IMR-90 (cell line): ENCODE measurements around the gene CA12. TPM values are rescaled to one million over a fixed set of nuclear protein-coding genes. Genes with fewer than 3 reads are reported as not detected.

Experiments
- ATAC-seq: fragments of 200-7000 bp; cut with Tn5 transposase; 2 replicates; pipeline ENCODE4 v1.9.1; 2020; ENCODE audit warnings: low read depth, mild to moderate bottlenecking, moderate library complexity
- BruUV-seq: library from RNA; stranded (reverse); fragments of 400-500 nt; replicated peaks from 2 replicates; lab custom pipeline; 2021; lab: Mats Ljungman, UMichigan
- CTCF ChIA-PET: fragments of 300-600 bp; formaldehyde crosslinking; extraction: SDS; loops from one replicate; lab custom pipeline; 2021; ENCODE audit warnings: antibody characterized with exemption; lab: Yijun Ruan, JAX
- POLR2A ChIA-PET: fragments of 300-600 bp; sonication (Branson Sonifier 250); formaldehyde crosslinking; loops from one replicate; lab custom pipeline; 2022; ENCODE audit warnings: antibody characterized with exemption; ENCODE audit not compliant: unreplicated experiment; lab: Charles Lee
- DNase-seq: peaks from one replicate; pipeline ENCODE4 v3.0.0; 2013
- H2AFZ ChIP-seq: replicated peaks from 2 replicates; pipeline ENCODE3; 2013; ENCODE audit warnings: low read length, mild to moderate bottlenecking; ENCODE audit not compliant: poor library complexity
- H2AK5ac ChIP-seq: 2 replicates; pipeline ENCODE4 v1.6.1; 2013; ENCODE audit warnings: low read depth, low read length, inconsistent platforms
- H2AK9ac ChIP-seq: replicated peaks from 2 replicates; pipeline ENCODE3; 2013; ENCODE audit warnings: mild to moderate bottlenecking, low read depth, low read length, moderate library complexity; ENCODE audit not compliant: poor library complexity
- H2BK120ac ChIP-seq: 2 replicates; pipeline ENCODE4 v1.6.1; 2013; ENCODE audit warnings: low read depth, low read length, inconsistent platforms
- H2BK15ac ChIP-seq: 3 replicates; pipeline ENCODE4 v1.6.1; 2013; ENCODE audit warnings: low read depth, low read length, inconsistent platforms
- H2BK20ac ChIP-seq: 2 replicates; pipeline ENCODE4 v1.6.1; 2013; ENCODE audit warnings: low read depth, mild to moderate bottlenecking, inconsistent platforms, low read length, moderate library complexity
- H2BK5ac ChIP-seq: 2 replicates; pipeline ENCODE4 v1.6.1; 2013; ENCODE audit warnings: mild to moderate bottlenecking, low read depth, low read length, inconsistent platforms; ENCODE audit not compliant: poor library complexity, severe bottlenecking
- H3K14ac ChIP-seq: replicated peaks from 2 replicates; pipeline ENCODE4 v1.6.1; 2013; ENCODE audit warnings: low read depth, low read length, inconsistent platforms
- H3K18ac ChIP-seq: 2 replicates; pipeline ENCODE4 v1.6.1; 2013; ENCODE audit warnings: low read depth, low read length, control low read depth
- H3K23ac ChIP-seq: 2 replicates; pipeline ENCODE4 v1.6.1; 2013; ENCODE audit warnings: low read depth, low read length, inconsistent platforms
- H3K27ac ChIP-seq: 2 replicates; pipeline ENCODE4 v1.5.1; 2013; ENCODE audit warnings: mild to moderate bottlenecking, control low read depth, low read length; ENCODE audit not compliant: insufficient read depth
- H3K27me3 ChIP-seq: 2 replicates; pipeline ENCODE4 v1.6.1; 2013; ENCODE audit warnings: low read length; ENCODE audit not compliant: control insufficient read depth, insufficient read depth
- H3K36me3 ChIP-seq: 2 replicates; pipeline ENCODE4 v1.6.1; 2013; ENCODE audit warnings: low read length, mixed read lengths; ENCODE audit not compliant: control insufficient read depth, insufficient read depth
- H3K4ac ChIP-seq: 2 replicates; pipeline ENCODE4 v1.6.1; 2013; ENCODE audit warnings: low read depth, low read length, inconsistent platforms
- H3K4me1 ChIP-seq: 2 replicates; pipeline ENCODE4 v1.6.1; 2013; ENCODE audit warnings: low read length, mixed read lengths; ENCODE audit not compliant: control insufficient read depth, insufficient read depth
- H3K4me2 ChIP-seq: 2 replicates; pipeline ENCODE4 v1.6.1; 2013; ENCODE audit warnings: low read depth, mild to moderate bottlenecking, control low read depth, low read length, moderate library complexity
- H3K4me3 ChIP-seq: 2 replicates; pipeline ENCODE4 v1.5.1; 2013; ENCODE audit warnings: low read depth, mild to moderate bottlenecking, control low read depth, low read length, moderate library complexity; ENCODE audit not compliant: insufficient read depth
- H3K56ac ChIP-seq: 2 replicates; pipeline ENCODE4 v1.6.1; 2013; ENCODE audit warnings: low read length, inconsistent platforms; ENCODE audit not compliant: insufficient read depth; ENCODE audit errors: extremely low read depth
- H3K79me1 ChIP-seq, 2 experiments: 2 replicates each; pipeline ENCODE4 v1.6.1; 2013; ENCODE audit warnings: low read length in 2 of 2, inconsistent platforms in 1 of 2, low read depth in 1 of 2
- H3K9ac ChIP-seq: 2 replicates; pipeline ENCODE4 v1.6.1; 2013; ENCODE audit warnings: low read depth, low read length, control low read depth
- H3K9me1 ChIP-seq: 2 replicates; pipeline ENCODE4 v1.6.1; 2013; ENCODE audit warnings: low read length, inconsistent platforms; ENCODE audit not compliant: insufficient read depth
- H3K9me3 ChIP-seq: 2 replicates; pipeline ENCODE4 v1.6.1; 2013; ENCODE audit warnings: low read length; ENCODE audit not compliant: control insufficient read depth, insufficient read depth
- H4K20me1 ChIP-seq: 2 replicates; pipeline ENCODE4 v1.6.1; 2013; ENCODE audit warnings: low read length, inconsistent platforms; ENCODE audit not compliant: insufficient read depth
- H4K5ac ChIP-seq: 2 replicates; pipeline ENCODE4 v1.6.1; 2013; ENCODE audit warnings: mild to moderate bottlenecking, low read depth, low read length, control low read depth
- H4K8ac ChIP-seq, 2 experiments: 2 replicates each; pipeline ENCODE4 v1.6.1; 2013; ENCODE audit warnings: low read depth in 2 of 2, low read length in 2 of 2, control low read depth in 1 of 2, inconsistent platforms in 1 of 2
- H4K91ac ChIP-seq: 2 replicates; pipeline ENCODE4 v1.6.1; 2013; ENCODE audit warnings: low read depth, low read length, inconsistent platforms; ENCODE audit not compliant: insufficient read depth
- CEBPB ChIP-seq: IDR thresholded peaks from 2 replicates; pipeline ENCODE4 v1.6.1; 2012; ENCODE audit warnings: low read depth, low read length, improper control_type of control experiment
- dilution Hi-C: fragments of 300-500 bp; cut with HindIII; formaldehyde crosslinking; loops from one replicate; pipeline ENCODE4 v1.14.3; 2018; ENCODE audit warnings: low sequenced_read_pairs; ENCODE audit not compliant: unreplicated experiment
- in situ Hi-C: fragments of 300-500 bp; cut with MboI; formaldehyde crosslinking; loops from 3 replicates; pipeline ENCODE4 v1.14.3; 2019; ENCODE audit warnings: low sequenced_read_pairs, inconsistent platforms, mixed read lengths
- intact Hi-C: fragments of 100-400 bp; cut with micrococcal nuclease; formaldehyde crosslinking; loops from 2 replicates; pipeline ENCODE4 v1.10.0; 2022
- polyA plus RNA-seq, 3 experiments: library from polyadenylated mRNA; depleted of rRNA; stranded (reverse); fragments of >200 nt; gene quantifications; 2 replicates each; pipeline ENCODE4 v1.2.3, GENCODE V29; 2012; ENCODE audit warnings: low replicate concordance in 1 of 3
- total RNA-seq: library from RNA; depleted of rRNA; stranded (reverse); fragments of >200 nt; gene quantifications from 2 replicates; pipeline ENCODE4 v1.2.3, GENCODE V29; 2012
- TF ChIP-seq, protein P1 (sequence below): fragments of 150-350 bp; IDR thresholded peaks from 2 replicates; pipeline ENCODE4 v1.6.1; 2016; ENCODE audit warnings: low read depth, mild to moderate bottlenecking, low read length, moderate library complexity, borderline replicate concordance
- TF ChIP-seq, protein P2 (sequence below): fragments of 150-350 bp; IDR thresholded peaks from 2 replicates; pipeline ENCODE4 v1.6.1; 2017; ENCODE audit warnings: mild to moderate bottlenecking, antibody characterized with exemption, low read length, low read depth

Gene CA12
- total and polyA plus RNA-seq, 2 of the 4 experiments (the other 2 are of a cell fraction): 33.7 to 52.6 TPM

DNA sequence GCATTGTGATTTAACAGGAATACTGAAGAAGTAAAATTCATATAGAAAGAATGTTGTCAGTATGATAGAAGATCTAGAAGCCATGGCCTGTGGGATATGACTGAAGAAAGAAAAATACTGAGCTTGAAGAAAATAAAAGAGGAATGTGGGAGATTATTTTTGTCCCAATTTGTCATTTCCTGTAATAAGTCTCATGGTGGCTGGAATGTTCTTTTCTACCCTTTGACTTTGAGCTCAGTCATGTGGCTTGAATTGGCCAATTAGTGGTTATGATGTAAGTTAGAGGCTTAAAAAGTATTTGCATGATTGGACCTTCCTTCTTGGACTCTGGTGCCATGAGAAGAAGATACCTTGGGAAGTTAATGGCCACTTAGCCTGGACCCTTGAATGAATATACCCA is 90.1 kb downstream of the CA12 start:
- peak overlapping the region in 1 of 2 experiments; percentile 85; a peak in 3 of 4 replicates for H4K8ac ChIP-seq
- H3K79me1 ChIP-seq: peaks cover 5 to 28% of the 10 kb centered on the region in 2 experiments; a peak in 2 of 4 replicates
- peak overlapping the region; percentile 83 for H2BK120ac ChIP-seq
- H3K4me2 ChIP-seq: no peak overlapping the region
- BruUV-seq: no TSS peak
- peaks cover 13% of the 10 kb centered on the region for H3K9me1 ChIP-seq
- peak overlapping the region; percentile 82 for H3K27ac ChIP-seq
- H3K14ac ChIP-seq: peak overlapping the region; percentile 83
- no peak overlapping the region for H2AK9ac ChIP-seq
- H2BK20ac ChIP-seq: peak overlapping the region; percentile 60; the same call in 1 of the 2 replicates
- H3K27me3 ChIP-seq: no peaks in the 10 kb centered on the region
- CTCF ChIA-PET: interaction anchor here (0.6 kb wide), 1 partner anchor 11 kb away, joined by 3 read pairs; no protein-coding TSS in a partner anchor
- H4K20me1 ChIP-seq: no peaks in the 10 kb centered on the region
- in situ Hi-C loops (loop anchor here (25.0 kb wide), 1 partner anchor 771 kb away; no protein-coding TSS in a partner anchor), dilution Hi-C loops (no loop called here), intact Hi-C loops (loop anchor here (10.0 kb wide), 1 partner anchor 783 kb away; no protein-coding TSS in a partner anchor)
- DNase-seq: peak; percentile 90
- H3K9me3 ChIP-seq: no peaks in the 10 kb centered on the region
- H2BK5ac ChIP-seq: peak overlapping the region; percentile 95
- no peak overlapping the region for H3K56ac ChIP-seq
- peak overlapping the region; percentile 58 for H2AFZ ChIP-seq
- H2BK15ac ChIP-seq: no peak overlapping the region; the same call in 2 of the 3 replicates
- 0 out of 2 replicates have a peak overlapping the region, but pooled peaks have one; percentile 50 for H4K91ac ChIP-seq
- no peak overlapping the region for H3K4me3 ChIP-seq
- H3K23ac ChIP-seq: no peak overlapping the region; the same call in 1 of the 2 replicates
- ATAC-seq: peak; percentile 64
- peaks cover 11% of the 10 kb centered on the region for H3K36me3 ChIP-seq
- H3K18ac ChIP-seq: peak overlapping the region; percentile 30; the same call in 1 of the 2 replicates
- peak overlapping the region; percentile 81; the same call in 1 of the 2 replicates for H4K5ac ChIP-seq
- H3K4me1 ChIP-seq: peaks cover 2% of the 10 kb centered on the region; the same call in 1 of the 2 replicates
- H3K4ac ChIP-seq: peak overlapping the region; percentile 59
- peak overlapping the region; percentile 33; the same call in 1 of the 2 replicates for H2AK5ac ChIP-seq
- no peak overlapping the region for H3K9ac ChIP-seq
- POLR2A ChIA-PET: no interaction called here
- TF ChIP-seq, protein P1, sequence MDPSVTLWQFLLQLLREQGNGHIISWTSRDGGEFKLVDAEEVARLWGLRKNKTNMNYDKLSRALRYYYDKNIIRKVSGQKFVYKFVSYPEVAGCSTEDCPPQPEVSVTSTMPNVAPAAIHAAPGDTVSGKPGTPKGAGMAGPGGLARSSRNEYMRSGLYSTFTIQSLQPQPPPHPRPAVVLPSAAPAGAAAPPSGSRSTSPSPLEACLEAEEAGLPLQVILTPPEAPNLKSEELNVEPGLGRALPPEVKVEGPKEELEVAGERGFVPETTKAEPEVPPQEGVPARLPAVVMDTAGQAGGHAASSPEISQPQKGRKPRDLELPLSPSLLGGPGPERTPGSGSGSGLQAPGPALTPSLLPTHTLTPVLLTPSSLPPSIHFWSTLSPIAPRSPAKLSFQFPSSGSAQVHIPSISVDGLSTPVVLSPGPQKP: no peak
- TF ChIP-seq, protein P2, sequence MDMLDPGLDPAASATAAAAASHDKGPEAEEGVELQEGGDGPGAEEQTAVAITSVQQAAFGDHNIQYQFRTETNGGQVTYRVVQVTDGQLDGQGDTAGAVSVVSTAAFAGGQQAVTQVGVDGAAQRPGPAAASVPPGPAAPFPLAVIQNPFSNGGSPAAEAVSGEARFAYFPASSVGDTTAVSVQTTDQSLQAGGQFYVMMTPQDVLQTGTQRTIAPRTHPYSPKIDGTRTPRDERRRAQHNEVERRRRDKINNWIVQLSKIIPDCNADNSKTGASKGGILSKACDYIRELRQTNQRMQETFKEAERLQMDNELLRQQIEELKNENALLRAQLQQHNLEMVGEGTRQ: peak; percentile 88
- peak; percentile 47; the same call in 1 of the 2 replicates for TF ChIP-seq CEBPB
